DOHH2 (cell line): ENCODE results near the gene KIRREL2.

Source experiments
- H3F3A ChIP-seq: fragments of 200-600 bp; sonication (generic), shearing (Covaris generic); 2 replicates; pipeline ENCODE4 v1.6.0; 2016; ENCODE audit warnings: antibody characterized with exemption, mild to moderate bottlenecking; ENCODE audit not compliant: control insufficient read depth, insufficient read depth
- H3K27ac ChIP-seq: fragments of 200-600 bp; sonication (generic); 2 replicates; pipeline ENCODE4 v1.5.1; 2014; ENCODE audit warnings: low read depth, mild to moderate bottlenecking, low read length, moderate library complexity
- H3K27me3 ChIP-seq: fragments of 200-600 bp; sonication (generic); 2 replicates; pipeline ENCODE4 v1.6.1; 2014; ENCODE audit warnings: mild to moderate bottlenecking, low read length, mixed read lengths; ENCODE audit not compliant: control insufficient read depth
- H3K36me3 ChIP-seq: fragments of 200-600 bp; sonication (generic); 2 replicates; pipeline ENCODE4 v1.6.1; 2014; ENCODE audit warnings: mild to moderate bottlenecking, low read length, moderate library complexity, mixed read lengths; ENCODE audit not compliant: control insufficient read depth
- H3K4me1 ChIP-seq: fragments of 200-600 bp; sonication (generic); 2 replicates; pipeline ENCODE4 v1.6.1; 2014; ENCODE audit warnings: mild to moderate bottlenecking, low read length, mixed read lengths; ENCODE audit not compliant: control insufficient read depth
- H3K4me2 ChIP-seq: fragments of 200-600 bp; sonication (generic); 2 replicates; pipeline ENCODE4 v1.6.0; 2014; ENCODE audit warnings: mild to moderate bottlenecking, low read length, moderate library complexity
- H3K4me3 ChIP-seq: fragments of 200-600 bp; sonication (generic); 2 replicates; pipeline ENCODE4 v1.5.1; 2014; ENCODE audit warnings: mild to moderate bottlenecking, low read length, mixed read lengths
- H3K79me2 ChIP-seq: fragments of 200-600 bp; sonication (generic); 2 replicates; pipeline ENCODE4 v1.6.1; 2014; ENCODE audit warnings: mild to moderate bottlenecking, low read length, mixed read lengths; ENCODE audit not compliant: control insufficient read depth
- H3K9me2 ChIP-seq: fragments of 200-600 bp; sonication (generic); replicated peaks from 2 replicates; pipeline ENCODE4 v1.6.1; 2014; ENCODE audit warnings: mild to moderate bottlenecking, low read length, mixed read lengths; ENCODE audit not compliant: control insufficient read depth
- H3K9me3 ChIP-seq: fragments of 200-600 bp; sonication (generic); 2 replicates; pipeline ENCODE4 v1.6.1; 2014; ENCODE audit warnings: antibody characterized with exemption, low read length, mixed read lengths; ENCODE audit not compliant: control insufficient read depth, insufficient read depth
- H4K20me1 ChIP-seq: fragments of 200-600 bp; sonication (generic); 2 replicates; pipeline ENCODE4 v1.6.0; 2014; ENCODE audit warnings: low read depth, mild to moderate bottlenecking, antibody characterized with exemption, low read length, moderate library complexity; ENCODE audit not compliant: control insufficient read depth, insufficient read depth
- EZH2phosphoT487 ChIP-seq: fragments of 200-600 bp; sonication (generic); IDR thresholded peaks from 2 replicates; pipeline ENCODE4 v1.6.1; 2017; ENCODE audit warnings: borderline replicate concordance, mild to moderate bottlenecking, antibody characterized with exemption, low read length, moderate library complexity, mixed read lengths
- TF ChIP-seq, protein P1 (sequence below): fragments of 200-600 bp; sonication (generic); IDR thresholded peaks from one replicate; pipeline ENCODE4 v1.5.1; 2014; ENCODE audit warnings: antibody characterized with exemption, mild to moderate bottlenecking, low read depth, low read length; ENCODE audit not compliant: poor library complexity, severe bottlenecking

KIRREL2 gene

GRCh38 chr19:35842666-35843272 lies 13.9 kb upstream of the KIRREL2 start:
- H3K36me3 ChIP-seq = no peaks in the 10 kb centered on the region
- no peak overlapping the region for H3K4me2 ChIP-seq
- peaks cover 4% of the 10 kb centered on the region for H3K9me3 ChIP-seq
- H3K9me2 ChIP-seq = no peaks in the 10 kb centered on the region
- H3K4me3 ChIP-seq = no peak overlapping the region
- no peaks in the 10 kb centered on the region for H3K4me1 ChIP-seq
- H3K27me3 ChIP-seq = peaks cover 9% of the 10 kb centered on the region
- no peaks in the 10 kb centered on the region for H4K20me1 ChIP-seq
- H3F3A ChIP-seq = no peaks in the 10 kb centered on the region
- H3K79me2 ChIP-seq = no peaks in the 10 kb centered on the region
- TF ChIP-seq, protein P1, sequence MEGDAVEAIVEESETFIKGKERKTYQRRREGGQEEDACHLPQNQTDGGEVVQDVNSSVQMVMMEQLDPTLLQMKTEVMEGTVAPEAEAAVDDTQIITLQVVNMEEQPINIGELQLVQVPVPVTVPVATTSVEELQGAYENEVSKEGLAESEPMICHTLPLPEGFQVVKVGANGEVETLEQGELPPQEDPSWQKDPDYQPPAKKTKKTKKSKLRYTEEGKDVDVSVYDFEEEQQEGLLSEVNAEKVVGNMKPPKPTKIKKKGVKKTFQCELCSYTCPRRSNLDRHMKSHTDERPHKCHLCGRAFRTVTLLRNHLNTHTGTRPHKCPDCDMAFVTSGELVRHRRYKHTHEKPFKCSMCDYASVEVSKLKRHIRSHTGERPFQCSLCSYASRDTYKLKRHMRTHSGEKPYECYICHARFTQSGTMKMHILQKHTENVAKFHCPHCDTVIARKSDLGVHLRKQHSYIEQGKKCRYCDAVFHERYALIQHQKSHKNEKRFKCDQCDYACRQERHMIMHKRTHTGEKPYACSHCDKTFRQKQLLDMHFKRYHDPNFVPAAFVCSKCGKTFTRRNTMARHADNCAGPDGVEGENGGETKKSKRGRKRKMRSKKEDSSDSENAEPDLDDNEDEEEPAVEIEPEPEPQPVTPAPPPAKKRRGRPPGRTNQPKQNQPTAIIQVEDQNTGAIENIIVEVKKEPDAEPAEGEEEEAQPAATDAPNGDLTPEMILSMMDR = no peak
- no peak for TF ChIP-seq EZH2phosphoT487
- H3K27ac ChIP-seq = no peak overlapping the region

- Histone ChIP-seq H3K9me3 (peaks cover 4% of the 10 kb centered on the region), H3K27ac (no peak overlapping the region), H3K4me1 (no peaks in the 10 kb centered on the region), H3K36me3 (no peaks in the 10 kb centered on the region), H3F3A (no peaks in the 10 kb centered on the region), H3K4me3 (no peak overlapping the region), H3K79me2 (no peaks in the 10 kb centered on the region), H4K20me1 (no peaks in the 10 kb centered on the region), H3K9me2 (no peaks in the 10 kb centered on the region), H3K27me3 (peaks cover 9% of the 10 kb centered on the region), H3K4me2 (no peak overlapping the region)
- TF ChIP-seq EZH2phosphoT487 = no peak
- TF ChIP-seq, protein P1 = no peak
Observed at GRCh38 chr19:35843676-35844481, 12.8 kb upstream of the KIRREL2 start.

- Histone ChIP-seq H3F3A (no peaks in the 10 kb centered on the region), H3K4me1 (no peaks in the 10 kb centered on the region), H3K9me2 (no peaks in the 10 kb centered on the region), H3K9me3 (no peaks in the 10 kb centered on the region), H3K4me3 (no peak overlapping the region), H3K4me2 (no peak overlapping the region), H3K27ac (no peak overlapping the region), H3K27me3 (peaks cover 9% of the 10 kb centered on the region), H3K36me3 (no peaks in the 10 kb centered on the region), H3K79me2 (no peaks in the 10 kb centered on the region), H4K20me1 (no peaks in the 10 kb centered on the region)
- no peak for TF ChIP-seq EZH2phosphoT487
- TF ChIP-seq, protein P1 = no peak
Observed at GRCh38 chr19:35844482-35845214, 12.1 kb upstream of the KIRREL2 start.
